GOT3 (cell line): ENCODE measurements around the gene PSMA4.
A peak's percentile ranks its signal among the peaks of the same experiment; 100 is the strongest.
"Not testable (repeated sequence)": the region's sequence is repeated elsewhere in the genome, so short reads cannot be mapped to it uniquely, and the experiment has no call there.

Experiments used
- DNase-seq: peaks from one replicate; lab custom pipeline; 2025; ENCODE audit warnings: mixed read lengths; lab: John Stamatoyannopoulos, UW

Gene PSMA4

DNA sequence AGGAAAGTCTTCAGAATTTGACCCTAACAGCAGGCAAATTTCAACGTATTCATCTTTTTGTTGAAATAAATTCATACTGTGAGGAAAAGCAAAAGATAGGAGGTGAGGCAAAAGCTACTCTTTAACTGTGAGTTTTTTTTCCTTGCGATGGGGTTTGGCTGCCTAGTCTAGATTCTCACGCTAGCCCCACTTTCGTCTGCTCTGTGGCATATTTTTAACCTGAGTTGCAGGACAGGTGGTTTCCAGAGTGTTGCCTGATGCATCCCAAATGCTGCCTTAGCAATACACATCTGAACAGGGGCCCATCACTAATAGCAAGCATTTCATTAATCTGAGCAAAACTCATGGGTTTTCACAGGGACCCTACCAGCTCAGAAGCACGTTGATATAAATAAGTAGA is 11.7 kb downstream of the PSMA4 start:
- DNase-seq: no peak

DNA sequence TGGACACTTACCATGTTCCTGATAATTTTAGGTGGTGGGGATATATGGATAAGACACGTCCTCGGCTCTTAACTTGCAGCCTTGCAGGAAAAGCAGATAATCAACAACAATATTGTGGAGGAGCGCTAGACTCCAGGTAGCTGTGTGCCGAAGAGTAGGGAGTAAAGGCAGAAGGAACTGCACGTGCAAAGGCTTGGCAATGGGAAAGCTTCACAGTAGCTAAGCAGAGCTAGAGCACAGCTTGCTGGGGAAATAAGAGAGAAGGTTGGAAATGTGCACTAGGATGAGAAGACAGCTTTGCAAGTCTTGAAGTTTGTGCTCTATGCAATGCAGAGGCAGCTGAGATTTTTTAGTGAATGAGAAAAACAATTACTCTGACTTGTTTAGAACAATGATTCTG is 12.4 kb downstream of the PSMA4 start:
- DNase-seq: no peak

DNA sequence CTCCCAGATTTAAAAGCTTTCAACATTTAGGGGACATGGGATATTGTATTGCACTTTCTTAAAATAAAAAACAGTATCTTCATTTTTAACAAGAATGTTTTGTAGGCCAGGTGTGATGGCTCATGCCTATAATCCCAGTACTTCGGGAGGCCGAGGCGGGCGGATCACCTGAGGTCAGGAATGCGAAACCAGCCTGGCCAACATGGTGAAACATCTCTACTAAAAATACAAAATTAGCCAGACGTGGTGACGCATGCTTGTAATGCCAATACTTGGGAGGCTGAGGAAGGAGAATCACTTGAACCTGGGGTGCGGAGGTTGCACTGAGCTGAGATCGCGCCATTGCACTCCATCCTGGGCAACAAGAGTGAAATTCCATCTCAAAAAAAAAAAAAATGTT is 20.0 kb downstream of the PSMA4 start:
- DNase-seq: not testable (repeated sequence)

DNA sequence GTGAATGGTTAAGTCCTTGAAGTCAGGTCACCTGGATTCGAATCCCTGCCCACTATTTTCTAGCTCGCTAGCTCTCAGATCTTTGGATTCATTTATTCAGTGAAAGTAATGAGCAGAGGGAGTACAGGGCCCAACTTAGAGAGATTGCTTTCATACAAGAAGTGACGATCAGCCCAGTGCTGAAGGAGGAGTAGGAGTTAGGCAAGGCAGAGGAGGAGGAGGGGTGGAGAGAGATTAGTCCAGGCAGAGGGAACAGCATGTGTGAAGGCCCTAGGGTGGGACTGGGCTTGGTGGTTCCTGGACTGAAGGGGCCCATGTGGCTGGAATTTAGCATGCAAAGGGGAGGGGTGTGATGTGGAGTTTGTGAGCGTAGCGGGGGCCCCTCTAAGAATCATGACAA is 21.2 kb downstream of the PSMA4 start:
- DNase-seq: no peak

DNA sequence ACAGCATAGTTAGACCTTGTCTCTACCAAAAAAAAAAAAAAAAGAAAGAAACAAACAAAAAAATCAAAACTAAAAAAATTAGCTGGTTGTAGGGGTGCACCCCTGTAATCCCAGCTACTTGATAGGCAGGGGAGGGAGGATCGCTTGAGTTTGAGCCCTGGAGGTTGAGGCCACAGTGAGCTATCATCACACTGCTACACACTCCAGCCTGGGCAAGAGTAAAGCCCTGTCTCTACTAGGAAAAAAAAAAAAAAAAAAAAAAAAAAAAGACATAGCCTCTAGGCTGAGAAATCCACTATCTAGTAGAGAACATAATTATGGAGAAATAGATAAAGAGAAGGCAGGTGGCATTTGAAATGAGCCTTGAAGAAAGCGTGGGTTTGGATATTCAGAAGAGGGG is 22.8 kb downstream of the PSMA4 start:
- no peak for DNase-seq

DNA sequence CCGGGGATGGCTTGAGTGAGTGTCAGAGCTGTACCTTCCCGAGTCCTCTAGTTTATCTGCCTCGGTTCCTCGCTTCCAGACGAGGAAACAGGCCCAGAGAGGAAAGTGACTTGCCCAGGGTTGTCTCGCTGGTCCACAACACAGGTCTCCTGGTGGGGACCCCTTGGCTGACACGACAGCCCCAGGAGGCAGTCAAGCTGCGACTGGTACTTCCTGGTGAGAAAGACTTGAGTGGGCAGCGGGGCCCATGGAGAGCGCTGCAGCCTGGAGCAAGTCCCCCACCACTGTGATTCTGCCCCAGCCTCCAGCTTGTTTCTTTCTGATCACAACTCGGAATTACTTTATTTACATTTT is 24.5 kb downstream of the PSMA4 start:
- DNase-seq: no peak

DNA sequence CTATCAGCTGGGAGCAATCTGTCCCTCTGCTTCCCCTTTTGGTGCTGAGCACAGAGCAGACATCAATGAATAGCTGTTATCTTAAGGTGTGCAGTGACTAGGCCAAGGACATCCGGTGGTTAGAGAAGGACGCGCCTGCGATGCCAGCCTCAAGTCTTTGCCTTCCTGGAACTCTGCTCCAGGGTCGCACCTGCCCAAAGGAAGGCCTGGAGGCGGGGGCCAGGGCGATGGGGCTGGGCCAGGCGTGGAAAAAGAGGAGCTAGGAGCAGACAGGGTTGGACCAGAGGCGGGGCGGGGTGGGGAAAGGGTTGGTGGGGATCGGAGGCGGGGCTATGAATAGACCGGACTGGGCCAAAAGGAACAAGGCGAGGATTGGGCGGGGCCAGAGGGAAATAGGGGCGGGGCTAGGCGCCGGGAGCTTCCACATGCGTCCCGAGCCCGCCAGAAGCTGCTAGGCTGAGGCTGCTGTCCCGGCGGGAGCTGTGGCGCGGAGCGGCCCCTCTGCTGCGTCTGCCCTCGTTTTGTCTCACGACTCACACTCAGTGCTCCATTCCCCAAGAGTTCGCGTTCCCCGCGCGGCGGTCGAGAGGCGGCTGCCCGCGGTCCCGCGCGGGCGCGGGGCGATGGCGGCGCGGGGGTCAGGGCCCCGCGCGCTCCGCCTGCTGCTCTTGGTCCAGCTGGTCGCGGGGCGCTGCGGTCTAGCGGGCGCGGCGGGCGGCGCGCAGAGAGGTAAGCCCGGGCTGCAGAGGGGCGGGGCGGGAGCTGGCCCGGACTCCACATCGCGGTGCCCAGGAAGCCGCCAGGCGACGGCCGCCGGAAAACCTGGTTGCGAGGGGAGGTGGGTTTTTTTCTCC is 25.1 kb downstream of the PSMA4 start, which contains the start of gene CHRNA5:
TSS of gene CHRNA5 (plus strand) at position 424 of the 854 bp plus-strand sequence. CDS start at position 624, 200 bp downstream.
- peak; percentile 32 for DNase-seq

DNA sequence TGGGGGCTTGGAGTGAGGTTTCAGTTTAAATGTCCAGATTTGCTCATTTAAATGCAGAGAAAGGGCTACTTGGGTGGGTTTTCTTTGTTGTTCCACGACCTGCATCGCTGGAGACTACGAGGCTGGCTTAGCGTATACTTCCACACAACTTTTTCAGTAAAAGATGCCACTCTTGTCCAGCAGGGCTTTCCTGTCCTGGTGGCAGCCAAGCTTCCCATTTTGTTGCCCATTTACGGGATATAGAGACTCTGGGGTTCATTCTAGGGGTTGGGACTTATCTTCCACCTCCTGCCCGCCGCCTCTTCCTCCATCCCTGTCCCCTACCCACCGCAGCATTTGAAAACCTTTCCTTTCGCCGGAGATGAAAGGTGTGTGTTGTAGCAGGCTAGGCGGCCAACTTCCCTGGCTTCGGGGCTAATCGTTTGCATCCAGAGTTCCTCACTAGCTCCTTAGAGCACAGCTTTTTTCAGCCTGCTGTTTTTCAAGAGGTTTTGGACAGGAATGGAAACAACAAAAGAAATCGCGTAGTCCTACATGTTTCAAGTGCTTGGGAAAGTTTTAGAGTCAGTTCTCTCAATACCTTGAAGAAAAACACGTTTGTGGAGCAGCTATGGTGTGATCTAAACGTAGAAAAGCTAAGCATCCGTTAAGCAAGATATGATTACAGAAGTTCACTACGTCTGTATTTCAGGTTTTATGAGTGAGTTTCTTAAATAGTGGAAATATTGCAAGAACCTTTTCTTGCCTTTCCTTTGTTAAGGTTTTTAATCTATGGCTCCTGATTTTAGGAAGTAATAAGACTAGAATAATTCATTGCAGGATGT is 25.9 kb downstream of the PSMA4 start:
- DNase-seq: no peak

DNA sequence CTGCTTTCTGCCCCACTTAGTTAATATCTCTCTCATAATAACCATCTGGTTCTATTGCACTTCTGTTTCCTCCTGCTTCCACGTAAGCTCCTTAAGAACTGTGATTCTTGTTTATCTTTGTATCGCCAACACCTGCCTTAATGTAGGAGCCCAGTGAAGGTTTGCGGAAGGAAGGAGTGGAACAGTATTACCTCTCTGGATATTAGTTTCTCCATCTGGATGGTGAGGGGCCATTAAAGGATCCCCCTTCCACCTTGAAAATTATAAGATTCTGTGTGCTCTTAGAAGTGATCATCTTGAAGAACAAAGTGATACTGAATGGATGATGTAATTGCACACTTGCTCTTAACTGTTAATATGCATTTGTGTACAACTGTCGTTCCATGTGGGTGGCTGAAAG is 27.3 kb downstream of the PSMA4 start:
- no peak for DNase-seq

DNA sequence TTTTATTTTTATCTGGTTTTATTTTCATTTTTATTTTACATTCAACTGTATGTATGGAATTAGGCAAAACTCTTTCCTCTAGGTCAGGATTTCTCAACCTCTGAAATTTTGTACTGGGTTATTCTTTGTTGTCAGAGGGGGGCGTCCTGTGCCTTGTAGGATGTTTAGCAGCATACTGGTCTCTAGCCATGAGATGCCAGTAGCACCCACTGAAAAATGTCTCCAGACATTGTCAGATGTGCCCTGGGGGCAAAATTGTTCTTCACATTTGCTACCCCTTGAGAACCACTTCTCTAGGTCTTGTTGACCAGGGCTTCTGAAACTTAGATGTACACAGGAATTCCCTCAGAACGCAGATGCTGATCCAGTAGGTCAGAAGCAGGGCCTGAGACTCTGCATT is 30.5 kb downstream of the PSMA4 start:
- DNase-seq: no peak

DNA sequence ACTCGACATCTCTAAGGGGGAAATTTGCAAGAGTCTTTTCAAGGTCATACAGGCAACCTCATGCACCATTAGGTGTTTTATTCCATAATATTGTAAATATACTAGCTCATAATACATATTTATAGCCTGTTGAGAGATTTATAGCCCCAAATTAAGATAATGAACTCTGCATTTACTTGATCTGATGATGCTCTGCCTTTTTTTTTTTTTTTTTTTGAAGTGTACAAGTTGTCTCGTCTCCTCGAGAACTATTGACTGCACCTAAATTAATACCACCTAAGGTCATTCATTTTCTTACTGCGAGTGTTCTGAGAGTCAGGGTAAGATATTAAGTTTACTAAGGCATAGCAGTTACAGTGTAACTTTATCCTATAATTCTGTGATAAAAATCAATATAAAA is 31.1 kb downstream of the PSMA4 start:
- no peak for DNase-seq

DNA sequence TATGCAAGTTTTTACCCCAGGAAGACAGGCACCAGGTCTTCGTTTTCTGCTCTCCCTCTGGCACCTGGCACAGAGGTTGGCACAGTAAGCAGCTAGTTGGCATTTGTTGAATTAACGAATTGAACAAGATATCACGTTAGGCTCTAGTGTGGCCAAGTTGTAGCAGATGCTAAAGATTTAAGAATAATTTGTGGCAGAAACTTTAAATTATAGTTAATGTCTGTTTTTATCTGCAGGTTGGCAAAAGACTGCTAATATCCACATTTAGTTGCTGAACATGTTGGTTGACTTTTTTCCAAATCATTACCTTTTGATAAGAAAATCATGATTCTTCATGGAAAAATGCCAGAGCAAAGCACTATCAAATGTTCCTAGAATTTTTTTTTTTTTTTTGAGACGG is 33.2 kb downstream of the PSMA4 start:
- DNase-seq: no peak

DNA sequence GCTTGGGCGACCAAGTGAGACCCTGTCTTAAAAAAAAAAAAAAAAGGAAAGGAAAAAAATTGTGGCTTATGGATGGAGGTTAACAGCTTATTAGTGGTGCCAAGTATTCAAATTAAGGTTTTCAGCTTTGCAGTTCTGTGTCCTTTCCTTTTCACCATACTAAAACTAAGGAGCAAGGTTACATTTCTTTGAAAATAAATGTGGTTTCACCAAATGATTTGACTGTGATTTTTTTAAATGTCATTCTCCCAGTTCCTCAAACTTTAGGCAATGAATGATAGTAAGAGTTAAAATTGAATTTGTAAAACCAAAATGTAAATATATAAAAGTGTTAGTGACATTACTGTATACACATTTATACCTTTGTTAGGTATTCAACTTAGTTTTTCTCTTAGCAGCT is 34.7 kb downstream of the PSMA4 start:
- DNase-seq: no peak

DNA sequence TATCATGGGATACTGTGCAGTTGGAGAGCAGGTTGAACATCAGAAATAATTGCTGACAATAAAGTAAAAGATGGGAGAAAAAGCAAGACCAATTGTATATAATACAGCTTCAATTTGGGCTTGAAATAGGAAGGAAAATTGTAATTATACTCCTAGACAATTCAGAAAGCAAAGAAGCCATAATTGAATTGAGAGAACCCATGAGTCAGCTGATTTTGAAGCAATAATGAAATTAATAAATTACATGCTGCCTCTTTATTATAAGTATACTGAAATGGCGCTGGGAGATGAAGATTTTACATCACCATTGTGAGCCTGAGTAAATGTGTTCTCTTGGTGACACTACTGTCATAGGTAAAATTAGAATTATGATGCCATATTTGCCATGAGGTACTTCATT is 57.3 kb downstream of the PSMA4 start:
- no peak for DNase-seq

DNA sequence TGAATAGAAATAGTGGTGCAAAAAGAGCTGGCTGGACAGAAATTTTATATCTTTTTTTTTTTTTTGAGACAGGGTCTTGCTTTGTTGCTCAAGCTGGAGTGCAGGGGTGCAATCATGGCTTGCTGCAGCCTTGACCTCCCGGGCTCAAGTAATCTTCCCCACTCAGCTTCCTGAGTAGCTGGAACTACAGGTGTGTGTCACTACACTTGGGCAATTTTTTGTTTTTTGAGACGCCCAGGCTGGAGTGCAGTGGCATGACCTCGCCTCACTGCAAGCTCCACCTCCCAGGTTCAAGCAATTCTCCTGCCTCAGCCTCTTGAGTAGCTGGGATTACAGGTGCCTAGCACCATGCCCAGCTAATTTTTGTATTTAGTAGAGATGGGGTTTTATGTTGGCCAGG is 58.1 kb downstream of the PSMA4 start:
- no peak for DNase-seq

DNA sequence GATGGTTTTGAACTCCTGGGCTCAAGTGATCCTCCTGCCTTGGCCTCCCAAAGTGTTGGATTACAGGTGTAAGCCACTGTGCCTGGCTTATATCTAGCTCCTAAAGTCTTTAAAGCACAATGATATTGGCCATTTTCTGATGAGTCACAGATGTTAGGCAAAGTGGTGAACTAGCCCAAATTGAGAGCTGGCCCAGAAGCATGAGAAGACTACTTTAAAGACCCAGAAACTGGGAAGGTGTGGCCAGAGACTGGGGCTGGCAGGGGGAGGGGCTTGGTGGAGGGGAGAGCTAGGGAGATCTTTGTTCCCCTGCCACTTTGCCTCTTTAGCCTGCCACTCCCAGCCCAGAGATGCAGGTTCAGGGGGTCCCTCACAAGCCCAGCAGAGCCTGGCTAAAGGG is 58.9 kb downstream of the PSMA4 start:
- DNase-seq: no peak
